GM12801 (cell line): ENCODE measurements around the gene ZNF302.

Source experiments
- CTCF ChIP-seq: IDR thresholded peaks from one replicate; pipeline ENCODE4 v1.5.1; 2011; ENCODE audit warnings: control low read depth; ENCODE audit not compliant: insufficient read length; ENCODE audit errors: extremely low read depth

ZNF302 gene

DNA sequence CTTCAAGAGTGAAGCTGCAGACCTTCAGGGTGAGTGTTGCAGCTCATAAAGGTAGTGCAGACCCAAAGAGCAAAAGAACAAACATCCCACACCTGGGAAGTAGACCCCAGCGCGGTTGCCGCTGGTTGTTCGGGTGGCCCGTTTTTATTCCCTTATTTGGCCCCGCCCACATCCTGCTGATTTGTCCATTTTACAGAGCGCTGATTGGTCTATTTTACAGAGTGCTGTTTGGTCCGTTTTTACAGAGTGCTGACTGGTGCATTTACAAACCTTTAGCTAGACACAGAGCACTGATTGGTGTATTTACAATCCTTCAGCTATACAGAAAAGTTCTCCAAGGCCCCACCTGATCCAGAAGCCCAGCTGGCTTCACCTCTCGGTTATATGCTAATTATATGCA lies 1.6 kb upstream of the ZNF302 start:
- no peak for TF ChIP-seq CTCF

- TF ChIP-seq CTCF, result no peak
Observed at GRCh38 chr19:34676697-34677385, 637 bp upstream of the ZNF302 start, which contains the start of gene SCGB2B2. TSS of gene SCGB2B2 (minus strand) at chr19:34677159. CDS start at chr19:34594563, 82,596 bp downstream.

DNA sequence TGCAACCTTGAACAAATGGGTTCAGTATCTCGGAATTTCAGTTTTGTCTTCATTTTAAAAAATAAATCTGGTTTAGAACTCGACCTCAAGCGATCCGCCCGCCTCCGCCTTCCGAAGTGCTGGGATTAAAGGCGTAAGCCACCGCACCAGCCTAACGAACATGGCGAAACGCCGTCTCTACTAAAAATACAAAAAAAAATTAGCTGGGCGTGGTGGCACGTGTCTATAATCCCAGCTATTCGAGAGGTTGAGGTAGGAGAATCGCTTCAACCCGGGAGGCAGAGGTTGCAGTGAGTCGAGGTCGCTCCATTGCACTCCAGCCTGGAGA lies 571 bp downstream of the ZNF302 start:
- TF ChIP-seq CTCF, result no peak

- TF ChIP-seq CTCF, result no peak
Observed at GRCh38 chr19:34678421-34678820, 943 bp downstream of the ZNF302 start.

- TF ChIP-seq CTCF, result no peak
Observed at GRCh38 chr19:34681478-34681877, 4.0 kb downstream of the ZNF302 start.

DNA sequence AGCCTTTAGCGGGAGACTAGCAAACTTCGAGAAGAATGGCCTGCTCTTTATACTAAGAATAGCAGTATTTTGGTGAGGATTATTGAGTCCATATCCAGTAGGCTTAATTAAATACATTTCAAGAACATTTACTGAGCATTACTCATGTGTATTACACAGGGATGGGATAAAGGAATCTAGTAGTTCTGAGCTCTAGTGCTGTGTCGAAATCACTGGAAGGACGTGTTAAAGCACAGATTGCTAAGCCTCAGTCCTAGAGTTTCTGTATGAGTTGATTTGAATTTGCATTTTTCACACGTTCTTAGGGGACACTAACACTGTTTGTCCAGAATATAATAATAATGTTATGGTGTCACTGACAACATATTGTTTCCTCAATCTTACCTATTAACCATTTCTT lies 9.0 kb downstream of the ZNF302 start:
- TF ChIP-seq CTCF, result no peak

DNA sequence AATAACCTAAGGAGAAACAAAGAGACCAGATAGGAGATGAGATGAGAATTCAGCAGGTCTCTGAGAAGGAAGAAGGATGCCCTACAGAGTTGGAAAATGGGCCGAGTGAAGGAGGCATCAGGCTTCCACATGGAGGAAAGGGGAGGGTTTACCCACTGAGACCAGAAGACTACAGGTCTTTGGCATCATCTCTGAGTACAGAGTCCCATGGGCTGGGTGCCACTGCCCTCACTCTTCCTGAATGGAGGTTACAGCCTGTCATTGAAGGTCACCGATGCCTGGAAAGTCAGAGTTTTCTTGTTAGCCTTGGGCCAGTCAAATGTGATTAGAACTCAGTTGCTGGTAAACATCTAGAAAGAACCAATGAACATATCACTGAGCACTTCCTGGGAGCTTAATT lies 9.9 kb downstream of the ZNF302 start:
- no peak for TF ChIP-seq CTCF
